ENCODE results near the gene ALDH3B1.

DNA sequence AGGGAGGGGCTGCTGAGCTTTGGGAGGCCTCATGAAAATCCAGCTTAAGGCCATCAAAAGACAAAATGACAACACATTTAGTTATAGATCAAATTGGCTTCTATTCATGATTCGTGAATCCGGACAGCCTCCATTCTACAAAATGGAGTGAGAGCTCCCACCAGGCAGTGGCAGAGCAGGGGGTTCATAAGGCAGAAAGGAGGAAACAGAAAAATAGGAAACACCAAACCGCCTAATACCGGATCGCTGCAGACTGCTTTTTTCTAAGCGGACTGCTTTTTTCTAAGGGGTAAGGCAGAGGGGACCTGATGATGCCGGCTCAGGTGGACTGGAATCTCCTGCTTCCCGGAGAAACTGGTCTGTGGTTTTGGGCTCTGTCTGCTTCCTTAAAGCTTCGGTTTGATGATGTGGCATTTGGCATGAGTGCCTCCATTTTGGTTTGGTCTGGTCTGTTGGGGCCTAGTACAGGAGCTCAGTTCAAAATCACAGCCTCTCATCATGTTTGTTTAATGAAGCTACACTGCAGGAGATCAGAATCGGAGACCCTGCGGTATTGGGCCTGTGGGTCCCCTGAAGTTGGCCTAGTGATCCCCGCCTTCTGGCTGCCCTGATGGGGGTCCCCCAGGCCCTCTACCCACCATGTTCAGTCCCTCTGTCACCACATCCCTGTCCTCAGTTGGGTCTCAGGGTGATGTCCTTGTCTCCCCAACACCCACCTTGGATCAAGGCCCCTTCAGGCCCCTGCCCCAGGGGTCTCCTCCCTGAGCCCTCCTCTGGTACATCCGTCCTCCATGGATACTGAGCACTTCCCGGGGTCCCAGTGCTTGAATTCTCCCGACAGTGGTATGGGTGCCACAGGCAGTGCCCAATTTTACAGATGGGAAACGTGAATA is 1.2 kb downstream of the ALDH3B1 start:
- no peak for TF ChIP-seq CTCF (conservative IDR thresholded peaks at IDR 0.05 in 1 of 2, IDR thresholded peaks at IDR 0.05 in 1 of 2; ENCODE audit: low read depth in 1 of 2, low read length in 2 of 2)
- TF ChIP-seq EZH2 (IDR thresholded peaks at IDR 0.05; ENCODE audit: low read length, missing control alignments): no peak
